LNCaP clone FGC (cell line): ENCODE data around the gene NOM1.
A peak's percentile ranks its signal among the peaks of the same experiment; 100 is the strongest.

Experiments used
- DNase-seq: peaks from one replicate; pipeline ENCODE4 v3.0.0-alpha.2; 2011; ENCODE audit warnings: low read depth
- H3K4me3 ChIP-seq: 2 replicates; pipeline ENCODE4 v1.5.1; 2011; ENCODE audit warnings: mild to moderate bottlenecking, low read depth, low read length, control low read depth
- TF ChIP-seq, protein P1 (sequence below): IDR thresholded peaks from 2 replicates; pipeline ENCODE4 v1.5.1; 2012; ENCODE audit warnings: mild to moderate bottlenecking; ENCODE audit not compliant: control insufficient read depth, insufficient read depth; ENCODE audit errors: extremely low read depth

Gene NOM1

DNA sequence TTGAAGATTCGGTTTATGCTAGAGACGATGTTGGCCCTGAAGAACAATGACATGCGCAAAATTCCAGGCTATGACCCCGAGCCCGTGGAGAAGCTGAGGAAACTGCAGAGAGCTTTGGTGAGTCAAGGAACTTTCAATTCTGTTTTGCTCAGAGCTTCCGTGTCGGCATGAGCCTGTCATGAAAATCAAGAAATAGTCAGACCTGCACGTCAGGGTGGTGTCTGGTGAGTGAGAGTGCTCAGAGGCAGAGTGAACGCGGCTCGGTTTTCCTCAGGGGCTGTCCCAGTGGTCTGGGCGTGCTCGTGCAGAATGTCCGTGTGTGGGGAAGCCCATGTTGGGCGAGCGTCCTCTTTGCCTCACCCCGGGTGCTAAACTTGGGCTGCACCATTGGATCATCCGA is 12.6 kb downstream of the NOM1 start:
- no peak overlapping the region for H3K4me3 ChIP-seq
- no peak for DNase-seq
- TF ChIP-seq, protein P1, sequence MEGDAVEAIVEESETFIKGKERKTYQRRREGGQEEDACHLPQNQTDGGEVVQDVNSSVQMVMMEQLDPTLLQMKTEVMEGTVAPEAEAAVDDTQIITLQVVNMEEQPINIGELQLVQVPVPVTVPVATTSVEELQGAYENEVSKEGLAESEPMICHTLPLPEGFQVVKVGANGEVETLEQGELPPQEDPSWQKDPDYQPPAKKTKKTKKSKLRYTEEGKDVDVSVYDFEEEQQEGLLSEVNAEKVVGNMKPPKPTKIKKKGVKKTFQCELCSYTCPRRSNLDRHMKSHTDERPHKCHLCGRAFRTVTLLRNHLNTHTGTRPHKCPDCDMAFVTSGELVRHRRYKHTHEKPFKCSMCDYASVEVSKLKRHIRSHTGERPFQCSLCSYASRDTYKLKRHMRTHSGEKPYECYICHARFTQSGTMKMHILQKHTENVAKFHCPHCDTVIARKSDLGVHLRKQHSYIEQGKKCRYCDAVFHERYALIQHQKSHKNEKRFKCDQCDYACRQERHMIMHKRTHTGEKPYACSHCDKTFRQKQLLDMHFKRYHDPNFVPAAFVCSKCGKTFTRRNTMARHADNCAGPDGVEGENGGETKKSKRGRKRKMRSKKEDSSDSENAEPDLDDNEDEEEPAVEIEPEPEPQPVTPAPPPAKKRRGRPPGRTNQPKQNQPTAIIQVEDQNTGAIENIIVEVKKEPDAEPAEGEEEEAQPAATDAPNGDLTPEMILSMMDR, result no peak

DNA sequence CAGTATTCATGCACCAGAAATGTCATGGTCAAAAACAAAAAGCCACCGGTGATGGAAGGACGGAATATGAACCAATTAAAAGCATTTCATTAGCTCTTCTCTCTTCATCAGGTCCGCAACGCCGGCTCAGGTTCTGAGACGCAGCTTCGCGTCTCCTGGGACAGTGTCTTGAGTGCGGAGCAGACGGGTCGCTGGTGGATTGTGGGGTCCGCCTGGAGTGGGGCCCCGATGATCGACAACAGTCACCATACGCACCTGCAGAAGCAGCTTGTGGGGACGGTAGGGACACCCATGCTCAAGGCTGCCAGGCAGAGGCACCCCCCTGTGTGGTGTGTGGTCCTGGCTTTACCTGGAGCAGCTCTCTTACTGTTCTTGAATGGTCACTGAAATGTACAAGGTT is 13.4 kb downstream of the NOM1 start:
- no peak overlapping the region for H3K4me3 ChIP-seq
- no peak for DNase-seq
- TF ChIP-seq, protein P1, result no peak

DNA sequence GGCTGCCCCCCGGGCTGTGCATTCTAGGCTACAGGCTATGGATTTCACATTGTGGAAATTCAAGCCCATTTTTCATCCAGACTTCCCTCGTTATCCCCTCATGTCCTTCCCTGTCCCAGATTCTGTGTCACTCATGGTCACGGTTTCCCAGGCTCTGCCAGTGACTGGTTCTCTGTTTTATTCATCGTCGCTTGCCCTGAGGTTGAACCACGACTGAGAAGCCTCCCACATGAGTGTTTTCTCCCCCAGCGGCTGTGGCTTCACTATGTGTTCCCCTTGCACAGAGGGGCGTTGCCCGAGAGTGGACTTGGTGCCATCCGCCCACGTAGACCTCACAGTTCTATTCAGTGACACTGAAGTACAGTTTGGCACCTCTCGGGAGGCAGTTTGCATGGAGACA is 14.0 kb downstream of the NOM1 start:
- TF ChIP-seq, protein P1, result no peak
- H3K4me3 ChIP-seq, result no peak overlapping the region
- DNase-seq, result no peak

DNA sequence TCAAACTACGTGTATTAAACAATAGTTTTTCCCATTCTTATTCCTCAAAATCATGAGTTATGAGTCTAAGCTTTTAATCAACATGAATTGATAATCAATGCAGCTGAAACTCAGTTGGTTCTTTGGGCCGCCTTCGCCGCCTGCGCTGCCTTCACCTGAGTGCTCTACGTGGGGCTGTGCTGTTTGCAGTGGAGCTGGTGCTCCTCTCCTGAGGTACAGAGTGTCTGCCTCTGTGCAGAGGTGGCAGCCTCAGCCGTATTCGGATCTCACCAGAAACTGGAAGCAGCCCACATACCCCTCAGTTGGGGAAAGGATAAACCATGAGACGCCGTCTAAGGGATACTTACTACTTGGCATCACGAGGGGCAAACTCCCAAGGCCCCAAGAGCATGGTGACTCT is 15.5 kb downstream of the NOM1 start:
- DNase-seq, result no peak
- TF ChIP-seq, protein P1, result no peak
- H3K4me3 ChIP-seq, result no peak overlapping the region

DNA sequence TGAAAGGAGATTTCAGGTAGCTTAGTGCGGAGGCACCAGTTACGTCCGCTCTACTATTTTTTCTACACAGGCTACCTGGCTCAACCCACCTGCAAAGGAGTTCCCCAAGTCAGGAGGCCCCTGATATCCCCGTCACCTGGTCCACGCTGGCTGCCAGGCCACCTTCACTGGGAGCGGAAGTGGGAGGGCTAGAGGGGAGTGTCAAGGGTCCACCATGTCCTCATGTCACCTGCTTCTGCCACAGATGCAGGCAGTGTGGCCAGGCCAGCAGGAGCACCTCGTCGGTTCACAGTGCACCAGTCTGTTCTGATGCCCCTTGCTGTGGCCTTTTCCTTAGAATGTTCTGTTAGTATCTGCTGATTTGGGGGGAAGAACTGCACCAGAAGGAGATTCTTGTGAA is 16.9 kb downstream of the NOM1 start:
- no peak overlapping the region for H3K4me3 ChIP-seq
- no peak for DNase-seq
- TF ChIP-seq, protein P1, result no peak

DNA sequence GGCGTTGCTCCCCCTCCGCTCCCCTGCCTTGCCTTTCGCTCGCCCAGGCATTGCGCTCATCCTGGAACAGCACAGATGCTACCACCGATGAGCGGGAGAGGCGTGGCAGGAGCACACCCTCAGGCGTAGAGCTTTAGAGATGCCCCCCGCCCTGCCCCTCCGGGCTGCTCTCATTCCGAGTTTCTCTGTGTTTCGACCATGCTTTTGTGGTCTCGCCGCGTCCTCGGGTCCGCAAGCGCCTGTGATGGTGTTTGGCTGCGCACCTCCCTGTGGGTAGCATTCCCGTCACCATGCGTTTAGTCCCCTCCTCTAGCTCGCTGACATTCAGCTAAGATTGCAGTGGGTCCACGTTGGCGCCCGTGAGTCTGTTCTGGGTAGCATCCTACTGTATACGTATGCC is 18.7 kb downstream of the NOM1 start:
- H3K4me3 ChIP-seq, result no peak overlapping the region
- no peak for DNase-seq
- TF ChIP-seq, protein P1, result no peak

DNA sequence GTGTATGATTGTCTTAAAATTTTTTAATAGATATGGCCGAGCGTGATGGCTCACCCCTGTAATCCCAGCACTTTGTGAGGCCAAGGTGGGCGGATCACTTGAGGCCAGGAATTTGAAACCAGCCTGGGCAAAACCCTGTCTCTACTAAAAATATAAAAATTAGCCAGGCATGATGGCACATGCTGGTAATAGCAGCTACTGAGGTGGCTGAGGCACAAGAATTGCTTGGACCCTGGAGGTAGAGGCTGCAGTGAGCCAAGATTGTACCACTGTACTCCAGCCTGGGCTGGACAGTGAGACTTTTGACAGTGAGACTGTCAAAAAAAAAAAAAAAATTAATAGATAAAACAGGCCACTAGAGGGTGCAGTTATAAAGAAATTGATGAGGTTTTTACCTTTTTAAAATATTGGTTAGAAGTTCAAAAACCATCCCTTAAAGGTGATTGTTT is 20.5 kb downstream of the NOM1 start:
- no peak overlapping the region for H3K4me3 ChIP-seq
- no peak for DNase-seq
- TF ChIP-seq, protein P1, result 0 out of 2 replicates have a peak, but pooled peaks have one; percentile 21
